H1 (cell line): ENCODE measurements around the gene TGFB1. TPM values are rescaled to one million over a fixed set of nuclear protein-coding genes. Genes with fewer than 3 reads are reported as not detected.

Experiments
- CTCF ChIA-PET: fragments of 300-600 bp; sonication (Branson Sonifier 250); formaldehyde crosslinking; loops from one replicate; lab custom pipeline; 2021; ENCODE audit not compliant: partially characterized antibody; lab: Charles Lee
- POLR2A ChIA-PET: fragments of 300-600 bp; sonication (Branson Sonifier 250); formaldehyde crosslinking; loops from one replicate; lab custom pipeline; 2021; ENCODE audit warnings: inconsistent platforms; ENCODE audit not compliant: partially characterized antibody; lab: Charles Lee
- DNase-seq, 2 experiments: peaks; one replicate each; pipeline versions ENCODE4 v3.0.0 to v3.0.0-alpha.2; 2010 to 2022; ENCODE audit warnings: low spot score in 2 of 2, low read depth in 1 of 2, mixed read lengths in 1 of 2
- FAIRE-seq: peaks from 2 replicates; lab custom pipeline; 2011; peaks lifted over from hg19 to GRCh38; lab: Jason Lieb, UNC
- H2AFZ ChIP-seq: 2 replicates; pipeline ENCODE4 v1.8.1; 2012; ENCODE audit warnings: low read length, inconsistent platforms
- H2AK5ac ChIP-seq: 2 replicates; pipeline ENCODE4 v1.6.1; 2013; ENCODE audit warnings: low read depth, low read length
- H2BK120ac ChIP-seq: replicated peaks from 2 replicates; pipeline ENCODE3; 2013; ENCODE audit warnings: low read depth, low read length, inconsistent platforms
- H2BK12ac ChIP-seq: 2 replicates; pipeline ENCODE4 v1.6.1; 2013; ENCODE audit warnings: low read depth, low read length
- H2BK15ac ChIP-seq: 2 replicates; pipeline ENCODE4 v1.6.1; 2013; ENCODE audit warnings: low read length
- H2BK20ac ChIP-seq: 2 replicates; pipeline ENCODE4 v1.6.1; 2013; ENCODE audit warnings: low read length
- H2BK5ac ChIP-seq: 2 replicates; pipeline ENCODE4 v1.6.1; 2013; ENCODE audit warnings: low read depth, low read length
- H3K14ac ChIP-seq: 2 replicates; pipeline ENCODE4 v1.6.1; 2013; ENCODE audit warnings: inconsistent platforms; ENCODE audit not compliant: insufficient read length
- H3K18ac ChIP-seq: 2 replicates; pipeline ENCODE4 v1.6.1; 2013; ENCODE audit warnings: low read length; ENCODE audit errors: extremely low read depth
- H3K23ac ChIP-seq: 2 replicates; pipeline ENCODE4 v1.6.1; 2013; ENCODE audit warnings: inconsistent platforms; ENCODE audit not compliant: insufficient read length
- H3K23me2 ChIP-seq: 2 replicates; pipeline ENCODE4 v1.6.1; 2013; ENCODE audit warnings: low read depth, low read length
- H3K27ac ChIP-seq: 2 replicates; pipeline ENCODE4 v1.6.1; 2011; ENCODE audit warnings: low read depth, low read length, inconsistent platforms
- H3K27me3 ChIP-seq, 4 experiments: replicated peaks in 1 of 4; 1 replicate in 1 of 4; 2 replicates in 3 of 4; pipeline versions ENCODE4 v1.6.1 to v1.8.1; 2011 to 2013; ENCODE audit warnings: low read length in 3 of 4, mild to moderate bottlenecking in 3 of 4, inconsistent platforms in 2 of 4, mixed read lengths in 2 of 4, moderate library complexity in 1 of 4; ENCODE audit not compliant: control insufficient read depth in 3 of 4, insufficient read depth in 3 of 4; ENCODE audit errors: extremely low read depth in 1 of 4
- H3K36me3 ChIP-seq, 4 experiments: 2 replicates each; pipeline versions ENCODE4 v1.6.1 to v1.8.1; 2011 to 2013; ENCODE audit warnings: mild to moderate bottlenecking in 4 of 4, low read length in 3 of 4, moderate library complexity in 2 of 4, control low read depth in 1 of 4, inconsistent platforms in 1 of 4; ENCODE audit not compliant: insufficient read depth in 4 of 4, control insufficient read depth in 2 of 4
- H3K4ac ChIP-seq: replicated peaks from 2 replicates; pipeline ENCODE3; 2013; ENCODE audit warnings: low read length, low read depth, mixed read lengths, inconsistent platforms; ENCODE audit not compliant: insufficient read length
- H3K4me1 ChIP-seq, 4 experiments: replicated peaks in 1 of 4; 1 replicate in 1 of 4; 2 replicates in 3 of 4; pipeline versions ENCODE4 v1.6.1 to v1.8.1; 2011 to 2013; ENCODE audit warnings: low read length in 3 of 4, inconsistent platforms in 2 of 4, mixed read lengths in 1 of 4; ENCODE audit not compliant: insufficient read depth in 4 of 4, control insufficient read depth in 3 of 4
- H3K4me2 ChIP-seq, 2 experiments: 2 replicates each; pipeline versions ENCODE4 v1.6.1 to v1.8.1; 2011 to 2013; ENCODE audit warnings: low read depth in 2 of 2, low read length in 2 of 2, control low read depth in 1 of 2, inconsistent platforms in 1 of 2, mild to moderate bottlenecking in 1 of 2; ENCODE audit not compliant: insufficient read depth in 1 of 2
- H3K4me3 ChIP-seq, 4 experiments: fragments of 200-600, 300-600 bp in 1 of 4; sonication (generic), shearing (Covaris generic), sonication (Bioruptor Twin) in 1 of 4; 2 replicates each; pipeline versions ENCODE4 v1.5.1 to v1.8.1; 2011 to 2016; ENCODE audit warnings: low read length in 4 of 4, low read depth in 3 of 4, control low read depth in 2 of 4, inconsistent platforms in 2 of 4, mild to moderate bottlenecking in 2 of 4, mixed read lengths in 1 of 4, moderate library complexity in 1 of 4; ENCODE audit not compliant: insufficient read depth in 2 of 4; ENCODE audit errors: extremely low read depth in 1 of 4
- H3K56ac ChIP-seq: replicated peaks from 2 replicates; pipeline ENCODE3; 2013; ENCODE audit warnings: low read depth, mild to moderate bottlenecking, mixed read lengths, low read length, inconsistent platforms; ENCODE audit not compliant: insufficient read length
- H3K79me1 ChIP-seq: 2 replicates; pipeline ENCODE4 v1.6.1; 2013; ENCODE audit warnings: low read depth, low read length, control low read depth
- H3K79me2 ChIP-seq, 2 experiments: 2 replicates each; pipeline versions ENCODE4 v1.6.1 to v1.8.1; 2012 to 2013; ENCODE audit warnings: low read length in 2 of 2, mild to moderate bottlenecking in 2 of 2, inconsistent platforms in 1 of 2; ENCODE audit not compliant: insufficient read depth in 2 of 2, control insufficient read depth in 1 of 2
- H3K9ac ChIP-seq, 4 experiments: replicated peaks in 1 of 4; 1 replicate in 1 of 4; 2 replicates in 3 of 4; pipeline versions ENCODE4 v1.6.1 to v1.8.1; 2011 to 2013; ENCODE audit warnings: low read depth in 3 of 4, low read length in 3 of 4, control low read depth in 2 of 4, mild to moderate bottlenecking in 2 of 4, moderate library complexity in 2 of 4, inconsistent platforms in 1 of 4; ENCODE audit errors: extremely low read depth in 1 of 4
- H3K9me3 ChIP-seq, 2 experiments: 2 replicates each; pipeline versions ENCODE4 v1.6.1 to v1.8.1; 2012 to 2013; ENCODE audit warnings: mild to moderate bottlenecking in 2 of 2, moderate library complexity in 2 of 2, control low read depth in 1 of 2, inconsistent platforms in 1 of 2, low read depth in 1 of 2, low read length in 1 of 2, mixed read lengths in 1 of 2; ENCODE audit not compliant: insufficient read depth in 2 of 2
- H4K20me1 ChIP-seq, 2 experiments: replicated peaks in 1 of 2; 2 replicates each; pipeline versions ENCODE3 to v1.8.1; 2011 to 2013; ENCODE audit warnings: inconsistent platforms in 2 of 2, low read length in 2 of 2, mild to moderate bottlenecking in 1 of 2; ENCODE audit not compliant: insufficient read depth in 2 of 2, control insufficient read depth in 1 of 2
- H4K5ac ChIP-seq: 2 replicates; pipeline ENCODE4 v1.6.1; 2013; ENCODE audit warnings: low read length, low read depth, mixed read lengths, inconsistent platforms; ENCODE audit not compliant: insufficient read length
- H4K8ac ChIP-seq: 2 replicates; pipeline ENCODE4 v1.8.0; 2013; ENCODE audit warnings: mild to moderate bottlenecking, moderate library complexity, low read length, inconsistent platforms; ENCODE audit not compliant: insufficient read depth; ENCODE audit errors: extremely low read depth
- H4K91ac ChIP-seq: replicated peaks from 2 replicates; pipeline ENCODE3; 2013; ENCODE audit warnings: low read length, mixed read lengths, inconsistent platforms; ENCODE audit not compliant: insufficient read length
- ASH2L ChIP-seq: fragments of 200-600, 300-600 bp; sonication (generic); IDR thresholded peaks from one replicate; pipeline ENCODE4 v1.7.1; 2017; ENCODE audit warnings: low read length
- CBX8 ChIP-seq: fragments of 300-800, 300-1000 bp; sonication (generic); IDR thresholded peaks from 2 replicates; pipeline ENCODE4 v1.7.1; 2016; ENCODE audit warnings: low read depth, low read length, borderline replicate concordance
- CHD2 ChIP-seq: IDR thresholded peaks from 2 replicates; pipeline ENCODE4 v1.6.1; 2012; ENCODE audit warnings: low read length, improper control_type of control experiment
- EP300 ChIP-seq, 2 experiments: IDR thresholded peaks; 1 replicate in 1 of 2; 2 replicates in 1 of 2; pipeline ENCODE4 v1.6.1; 2011 to 2012; ENCODE audit warnings: low read depth in 2 of 2, low read length in 2 of 2, mild to moderate bottlenecking in 2 of 2, borderline replicate concordance in 1 of 2, inconsistent platforms in 1 of 2, moderate library complexity in 1 of 2
- NANOG ChIP-seq: IDR thresholded peaks from 2 replicates; pipeline ENCODE4 v1.6.1; 2011; ENCODE audit warnings: low read length, low read depth, mild to moderate bottlenecking, inconsistent platforms; ENCODE audit not compliant: insufficient read depth, poor library complexity, severe bottlenecking
- RXRA ChIP-seq: IDR thresholded peaks from 2 replicates; pipeline ENCODE4 v1.6.1; 2011; ENCODE audit warnings: low read depth, mild to moderate bottlenecking, low read length, moderate library complexity; ENCODE audit not compliant: insufficient read depth
- TAF7 ChIP-seq: optimal IDR thresholded peaks from 2 replicates; pipeline ENCODE3; 2011; ENCODE audit warnings: low read depth, mild to moderate bottlenecking, inconsistent platforms, low read length, moderate library complexity, borderline replicate concordance
- WGBS, 2 experiments: shearing (Covaris generic) in 1 of 2; methylation state at CpG; one replicate each; pipeline versions ENCODE4 v1.1.6 to v1.1.7; 2013 to 2015; ENCODE audit warnings: low lambda C conversion rate in 2 of 2, mixed read lengths in 2 of 2, inconsistent platforms in 1 of 2, low coverage in 1 of 2, missing lambda C conversion rate in 1 of 2; ENCODE audit not compliant: insufficient replicate concordance in 2 of 2, insufficient coverage in 1 of 2, insufficient read length in 1 of 2; ENCODE audit errors: extremely low coverage in 1 of 2, missing lambda C conversion rate in 1 of 2; 5-methylcytosine and 5-hydroxymethylcytosine counted together
- polyA plus RNA-seq, 7 experiments: library from polyadenylated mRNA; depleted of rRNA in 3 of 7; stranded (reverse) in 5 of 7; unstranded in 2 of 7; fragments of >200 nt in 5 of 7; fragments of 200-250 nt in 2 of 7; gene quantifications; 1 replicate in 5 of 7; 2 replicates in 1 of 7; 4 replicates in 1 of 7; pipeline versions ENCODE4 v1.2.1 to v1.2.3, GENCODE V29; 2011 to 2013; ENCODE audit warnings: missing spikeins in 2 of 7, mixed read lengths in 2 of 7
- total RNA-seq: library from RNA; stranded (reverse); fragmentation: NEBNext Ultra II Directional; extraction: Animal tissue kit (Norgen Biotek cat#: 25700); gene quantifications from 2 replicates; pipeline ENCODE4 v1.2.1, GENCODE V29; 2021

The TGFB1 gene
- total and polyA plus RNA-seq, 2 of the 8 experiments (the other 6 are each of a cell fraction or from before 2014, with no cell fraction given), result 1.7 to 10.6 TPM

GRCh38 chr19:41320568-41320967, 33.2 kb downstream of the TGFB1 start:
- H3K18ac ChIP-seq, result no peak overlapping the region
- no peak overlapping the region for H4K91ac ChIP-seq
- H3K56ac ChIP-seq, result no peak overlapping the region
- CTCF ChIA-PET, result interaction anchor here (0.9 to 2.5 kb wide), 2 partner anchors 9 to 32 kb away, joined by 3 to 15 read pairs; no protein-coding TSS in a partner anchor
- H3K27ac ChIP-seq, result no peak overlapping the region
- H2BK20ac ChIP-seq, result no peak overlapping the region
- H3K4ac ChIP-seq, result no peak overlapping the region
- no peaks in the 10 kb centered on the region for H3K79me2 ChIP-seq
- H2BK12ac ChIP-seq, result no peak overlapping the region
- no peak overlapping the region for H3K14ac ChIP-seq
- H3K9me3 ChIP-seq, result peaks cover 0 to 3% of the 10 kb centered on the region in 2 experiments; a peak in 1 of 4 replicates
- H3K79me1 ChIP-seq, result no peaks in the 10 kb centered on the region; the same call in none of the 2 replicates
- H4K20me1 ChIP-seq, result peaks cover 3 to 19% of the 10 kb centered on the region in 2 experiments
- 91% methylated on average over 4 of the region's 4 CpGs; no CpG with 5 or more reads in 1 of the 2 experiments for WGBS, 2 experiments
- FAIRE-seq, result no peak
- peaks cover 15 to 32% (median 22%) of the 10 kb centered on the region in 4 experiments; a peak in 7 of 8 replicates for H3K36me3 ChIP-seq
- no peak overlapping the region for H3K4me3 ChIP-seq
- H3K4me2 ChIP-seq, result no peak overlapping the region
- TF ChIP-seq EP300 (IDR thresholded peaks at IDR 0.05; ENCODE audit: borderline replicate concordance in 1 of 2, low read depth in 2 of 2, low read length in 2 of 2) (no peak), NANOG (no peak), CBX8 (no peak), CHD2 (no peak), ASH2L (no peak), TAF7 (no peak), RXRA (no peak)
- no peak overlapping the region for H3K23ac ChIP-seq
- H2BK5ac ChIP-seq, result no peak overlapping the region
- no peak overlapping the region for H2BK15ac ChIP-seq
- no peak for DNase-seq
- H4K5ac ChIP-seq, result no peak overlapping the region
- POLR2A ChIA-PET, result interaction anchor here (1.5 to 12.6 kb wide), 2 partner anchors 12 to 43 kb away, joined by 5 to 137 read pairs; partner anchors contain the start of genes B9D2 and CCDC97
- H2BK120ac ChIP-seq, result no peak overlapping the region
- H3K9ac ChIP-seq, result no peak overlapping the region; a peak in 1 of 7 replicates
- no peaks in the 10 kb centered on the region for H3K27me3 ChIP-seq
- H3K23me2 ChIP-seq, result peaks cover 8% of the 10 kb centered on the region; the same call in 1 of the 2 replicates
- H2AK5ac ChIP-seq, result no peak overlapping the region
- no peak overlapping the region; the same call in 1 of the 2 replicates for H4K8ac ChIP-seq
- H2AFZ ChIP-seq, result no peak overlapping the region
- H3K4me1 ChIP-seq, result peaks cover 7 to 22% (median 8%) of the 10 kb centered on the region in 4 experiments
